Activated T-cell treated with anti-CD3 and anti-CD28 coated beads, Interleukin-2, amount 50 U/mL, for 4 hours (primary cell): Measurements from ENCODE around the gene PFKFB3. TPM values are rescaled to one million over a fixed set of nuclear protein-coding genes. Genes with fewer than 3 reads are reported as not detected.
"Not testable (repeated sequence)": the region's sequence is repeated elsewhere in the genome, so short reads cannot be mapped to it uniquely, and the experiment has no call there.

Experiments
- ATAC-seq, 2 donors: fragments of 200-7000 bp; cut with Tn5 transposase; one replicate each; pipeline ENCODE4 v1.10.0; 2021
- DNase-seq: peaks from one replicate; pipeline ENCODE4 v3.0.0-alpha.2; 2020
- H3K27me3 Mint-ChIP-seq: one replicate; pipeline ENCODE4 v1.8.0; 2021; ENCODE audit warnings: low read depth, mixed read lengths
- H3K36me3 Mint-ChIP-seq: one replicate; pipeline ENCODE4 v1.8.0; 2022; ENCODE audit warnings: mixed read lengths; ENCODE audit not compliant: insufficient read depth
- H3K4me1 Mint-ChIP-seq: one replicate; pipeline ENCODE4 v1.8.0; 2021; ENCODE audit warnings: low read depth, mixed read lengths
- H3K4me3 Mint-ChIP-seq: one replicate; pipeline ENCODE4 v1.8.0; 2021; ENCODE audit warnings: mild to moderate bottlenecking, moderate library complexity, mixed read lengths
- H3K9me3 Mint-ChIP-seq: one replicate; pipeline ENCODE4 v1.8.0; 2021; ENCODE audit warnings: mixed read lengths
- total RNA-seq, 3 donors: library from RNA; stranded (reverse); gene quantifications; one replicate each; pipeline ENCODE4 v1.2.1, GENCODE V29; 2021

PFKFB3 gene
- 10 to 100 TPM; 60.5 to 77.0 (median 68.8) TPM for total RNA-seq

GRCh38 chr10:6202684-6203330 lies at the start of gene PFKFB3:
Gene PFKFB3 (plus strand): TSS chr10:6202932. CDS start chr10:6203261, 329 bp downstream.
- peak; percentile 95 for DNase-seq
- ATAC-seq, result peak; percentile 70 to 71
- Mint-ChIP-seq H3K4me1 (peaks cover 33% of the 10 kb centered on the region), H3K4me3 (peak within 1 kb of the TSS; percentile 87), H3K27me3 (no peaks in the 10 kb centered on the region), H3K36me3 (peaks cover 4% of the 10 kb centered on the region), H3K9me3 (no peaks in the 10 kb centered on the region)

GRCh38 chr10:6153845-6154244 lies 48.9 kb upstream of the PFKFB3 start:
- H3K9me3 Mint-ChIP-seq, result no peaks in the 10 kb centered on the region
- no peak overlapping the region for H3K4me3 Mint-ChIP-seq
- ATAC-seq (no peak), DNase-seq (no peak)
- no peaks in the 10 kb centered on the region for H3K27me3 Mint-ChIP-seq
- peaks cover 30% of the 10 kb centered on the region for H3K4me1 Mint-ChIP-seq
- H3K36me3 Mint-ChIP-seq, result peaks cover 7% of the 10 kb centered on the region

DNA sequence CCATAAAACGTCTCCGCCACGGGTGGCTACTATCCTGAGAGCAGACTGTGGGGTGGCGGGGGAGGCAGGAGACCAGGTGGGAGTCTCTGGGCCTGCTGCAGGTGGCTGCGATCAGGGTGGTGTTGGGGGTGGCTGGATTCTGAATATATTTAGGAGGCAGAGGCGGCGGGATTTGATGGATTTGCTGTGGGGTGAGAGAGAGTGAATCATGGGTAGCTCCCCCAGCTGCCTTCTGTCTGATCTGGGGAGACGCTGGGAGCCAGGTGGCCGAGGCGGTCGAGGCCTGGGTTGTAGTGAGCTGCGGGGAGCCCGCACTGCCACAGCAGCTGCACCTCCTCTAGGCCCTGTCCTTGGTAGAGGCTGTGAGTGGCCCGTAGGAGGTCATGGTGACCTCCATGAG lies 48.2 kb upstream of the PFKFB3 start:
- DNase-seq (no peak), ATAC-seq (no peak)
- peaks cover 4% of the 10 kb centered on the region for H3K36me3 Mint-ChIP-seq
- H3K27me3 Mint-ChIP-seq, result no peaks in the 10 kb centered on the region
- H3K4me1 Mint-ChIP-seq, result peaks cover 26% of the 10 kb centered on the region
- no peak overlapping the region for H3K4me3 Mint-ChIP-seq
- H3K9me3 Mint-ChIP-seq, result no peaks in the 10 kb centered on the region

- peaks cover 19% of the 10 kb centered on the region for H3K4me1 Mint-ChIP-seq
- H3K36me3 Mint-ChIP-seq, result peaks cover under 1% of the 10 kb centered on the region
- H3K9me3 Mint-ChIP-seq, result no peaks in the 10 kb centered on the region
- no peaks in the 10 kb centered on the region for H3K27me3 Mint-ChIP-seq
- ATAC-seq (no peak), DNase-seq (no peak)
- H3K4me3 Mint-ChIP-seq, result no peak overlapping the region
These were observed 44.5 kb upstream of the PFKFB3 start for GRCh38 chr10:6158276-6158675.

GRCh38 chr10:6161921-6162320 lies 40.8 kb upstream of the PFKFB3 start:
- DNase-seq (no peak), ATAC-seq (no peak)
- Mint-ChIP-seq H3K27me3 (no peaks in the 10 kb centered on the region), H3K4me1 (peaks cover 35% of the 10 kb centered on the region), H3K9me3 (no peaks in the 10 kb centered on the region), H3K36me3 (peaks cover 6% of the 10 kb centered on the region), H3K4me3 (no peak overlapping the region)

DNA sequence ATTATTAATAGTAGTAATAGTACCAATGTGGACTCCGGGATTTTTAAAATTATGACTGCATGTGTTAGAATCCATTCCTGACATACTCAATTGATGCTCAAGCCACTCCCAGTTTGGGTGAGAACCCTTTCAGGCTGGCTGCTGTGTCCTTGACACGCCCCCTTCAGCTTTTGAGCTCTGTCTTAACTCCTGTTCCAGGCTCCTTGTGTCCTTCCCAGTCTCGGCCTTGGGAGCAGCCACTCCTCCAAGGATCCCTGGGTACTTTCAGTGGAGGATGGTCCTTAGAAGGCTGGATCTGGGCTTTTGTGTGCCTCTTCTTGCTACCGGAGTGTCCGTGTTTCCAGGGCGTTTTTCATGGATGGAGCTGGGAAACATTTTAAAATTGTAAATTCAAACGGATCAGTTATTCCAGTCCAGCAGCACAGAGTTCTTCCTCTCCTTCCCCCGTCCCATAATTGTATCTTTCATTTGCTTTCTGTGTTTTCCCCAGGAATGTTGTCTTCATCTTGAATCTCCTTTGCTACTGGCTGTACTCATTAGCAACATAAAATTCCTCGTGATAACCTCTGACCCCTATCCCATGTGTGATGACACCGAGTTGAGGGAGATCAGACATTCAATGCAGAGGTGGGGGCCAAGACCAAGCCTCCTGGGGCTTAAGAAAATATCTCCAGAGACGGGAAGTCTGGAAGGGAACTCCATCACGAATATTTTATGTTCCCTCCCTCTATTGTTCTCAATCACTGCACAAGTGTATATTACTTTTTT lies 40.0 kb upstream of the PFKFB3 start:
- peaks cover 43% of the 10 kb centered on the region for H3K4me1 Mint-ChIP-seq
- H3K27me3 Mint-ChIP-seq, result no peaks in the 10 kb centered on the region
- H3K36me3 Mint-ChIP-seq, result peaks cover 13% of the 10 kb centered on the region
- no peaks in the 10 kb centered on the region for H3K9me3 Mint-ChIP-seq
- H3K4me3 Mint-ChIP-seq, result peak overlapping the region; percentile 64
- DNase-seq, result no peak
- ATAC-seq, result no peak

DNA sequence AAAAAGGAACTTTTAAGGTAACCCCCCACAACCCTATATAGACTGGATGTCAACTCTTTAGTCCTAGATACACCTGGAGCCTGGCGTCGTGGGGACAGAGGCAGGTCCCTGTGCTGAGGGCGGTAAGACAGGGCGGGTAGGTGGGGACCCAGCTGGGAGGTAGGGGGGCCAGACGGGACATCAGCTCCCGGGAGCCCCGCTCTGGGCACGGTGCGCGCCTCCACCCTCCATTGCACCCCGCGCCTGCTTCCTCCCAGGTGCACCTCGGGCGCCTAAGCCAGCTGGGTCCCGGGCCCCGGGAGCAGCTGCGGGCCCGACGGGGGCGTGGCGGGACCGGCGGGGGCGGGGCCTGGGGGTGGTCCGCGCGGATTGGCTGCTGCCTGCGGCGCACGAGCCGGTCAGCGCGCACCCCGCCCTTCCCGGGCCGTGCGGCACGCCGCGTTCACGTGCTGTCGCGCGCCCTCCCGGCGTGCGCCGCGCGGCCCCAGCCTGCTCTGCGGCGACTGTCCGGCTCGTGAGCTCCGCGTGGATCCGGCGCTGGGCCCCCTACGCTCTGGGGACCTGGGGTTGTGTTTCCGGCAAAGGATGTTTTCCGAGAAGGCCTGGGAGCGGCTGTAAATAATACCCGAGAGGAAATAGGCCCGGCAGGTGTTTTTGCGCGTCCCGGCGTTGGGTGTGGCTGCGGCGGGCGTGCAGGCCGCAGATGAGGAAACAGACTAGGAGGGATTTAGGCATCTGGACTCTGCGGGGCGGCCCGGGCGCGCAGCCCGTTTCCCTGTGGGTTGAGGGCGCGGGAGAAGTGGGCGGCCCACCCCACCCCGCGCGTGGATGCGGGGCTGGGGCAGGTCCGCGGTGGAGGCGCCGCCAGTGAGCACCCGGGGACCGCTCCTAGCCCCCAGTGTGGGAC lies 39.1 kb upstream of the PFKFB3 start:
- Mint-ChIP-seq H3K27me3 (no peaks in the 10 kb centered on the region), H3K4me1 (peaks cover 45% of the 10 kb centered on the region), H3K36me3 (peaks cover 14% of the 10 kb centered on the region), H3K4me3 (peak overlapping the region; percentile 96), H3K9me3 (no peaks in the 10 kb centered on the region)
- peak; percentile 91 for DNase-seq
- ATAC-seq, result peak; percentile 98 to 99

DNA sequence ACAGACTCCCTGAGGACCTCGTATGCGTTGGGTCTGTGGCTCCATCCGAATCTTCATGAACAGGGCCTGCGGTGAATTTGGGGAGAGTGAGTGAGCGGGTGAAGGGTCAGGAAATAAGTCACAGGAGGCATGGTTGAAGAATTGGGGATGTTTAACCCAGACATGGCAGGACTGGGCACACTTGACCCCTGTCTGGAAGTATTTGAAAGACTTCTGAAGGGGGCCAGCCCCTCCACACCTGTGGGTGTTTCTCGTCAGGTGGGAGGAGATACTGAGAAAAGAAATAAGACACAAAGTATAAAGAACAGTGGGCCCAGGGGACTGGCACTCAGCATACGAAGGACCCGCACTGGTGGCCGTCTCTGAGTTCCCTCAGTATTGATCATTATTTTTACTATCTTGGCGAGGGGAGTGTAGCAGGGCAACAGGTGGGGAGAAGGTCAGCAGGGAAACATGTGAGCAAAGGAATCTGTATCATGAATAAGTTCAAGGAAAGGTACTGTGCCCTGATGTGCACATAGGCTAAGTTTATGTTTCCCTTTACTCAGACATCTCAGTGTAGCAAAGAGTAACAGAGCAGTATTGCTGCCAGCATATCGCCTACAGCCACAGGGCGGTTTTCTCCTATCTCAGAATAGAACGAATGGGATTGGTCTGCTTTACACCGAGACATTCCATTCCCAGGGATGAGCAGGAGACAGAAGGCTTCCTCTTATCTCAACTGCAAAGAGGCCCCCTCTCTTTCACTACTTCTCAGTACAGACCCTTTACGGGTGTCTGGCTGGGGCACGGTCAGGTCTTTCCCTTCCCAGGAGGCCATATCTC lies 38.2 kb upstream of the PFKFB3 start:
- no peaks in the 10 kb centered on the region for H3K9me3 Mint-ChIP-seq
- peak in 1 of 2 donors; percentile 23 for ATAC-seq
- H3K4me3 Mint-ChIP-seq, result peak overlapping the region; percentile 96
- no peaks in the 10 kb centered on the region for H3K27me3 Mint-ChIP-seq
- peaks cover 16% of the 10 kb centered on the region for H3K36me3 Mint-ChIP-seq
- DNase-seq, result no peak
- H3K4me1 Mint-ChIP-seq, result peaks cover 51% of the 10 kb centered on the region

GRCh38 chr10:6165221-6165725 lies 37.5 kb upstream of the PFKFB3 start:
- peaks cover 17% of the 10 kb centered on the region for H3K36me3 Mint-ChIP-seq
- no peaks in the 10 kb centered on the region for H3K9me3 Mint-ChIP-seq
- ATAC-seq (no peak), DNase-seq (no peak)
- peaks cover 57% of the 10 kb centered on the region for H3K4me1 Mint-ChIP-seq
- peak overlapping the region; percentile 96 for H3K4me3 Mint-ChIP-seq
- no peaks in the 10 kb centered on the region for H3K27me3 Mint-ChIP-seq

- Mint-ChIP-seq H3K36me3 (peaks cover 17% of the 10 kb centered on the region), H3K4me3 (peak overlapping the region; percentile 96), H3K4me1 (peaks cover 60% of the 10 kb centered on the region)
- ATAC-seq, H3K27me3 Mint-ChIP-seq, H3K9me3 Mint-ChIP-seq, DNase-seq: not testable (repeated sequence)
These were observed 36.8 kb upstream of the PFKFB3 start for GRCh38 chr10:6165933-6166332.

DNA sequence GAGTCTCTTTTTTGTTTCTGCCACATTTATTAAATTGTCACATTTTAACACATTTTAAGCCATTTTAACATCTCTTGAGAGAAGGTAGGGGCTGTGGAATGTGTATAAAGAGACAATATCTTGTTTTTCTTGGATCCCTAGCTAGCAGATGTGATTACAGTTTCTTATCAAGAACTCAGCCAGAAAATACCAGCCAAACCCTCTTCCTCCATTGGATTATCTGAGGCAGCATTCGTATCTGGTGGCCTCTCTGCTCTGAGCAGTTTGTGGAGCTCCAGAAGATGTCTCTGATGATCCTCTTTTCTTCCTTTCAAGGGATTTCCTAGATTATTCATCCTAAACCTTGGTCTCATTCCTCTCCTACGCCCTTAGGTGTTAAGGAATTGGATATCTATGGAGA lies 35.3 kb upstream of the PFKFB3 start:
- DNase-seq, result no peak
- no peak for ATAC-seq
- no peaks in the 10 kb centered on the region for H3K27me3 Mint-ChIP-seq
- peaks cover 66% of the 10 kb centered on the region for H3K4me1 Mint-ChIP-seq
- no peaks in the 10 kb centered on the region for H3K9me3 Mint-ChIP-seq
- no peak overlapping the region for H3K4me3 Mint-ChIP-seq
- H3K36me3 Mint-ChIP-seq, result peaks cover 17% of the 10 kb centered on the region

GRCh38 chr10:6168084-6168483 lies 34.6 kb upstream of the PFKFB3 start:
- Mint-ChIP-seq H3K36me3 (peaks cover 17% of the 10 kb centered on the region), H3K9me3 (no peaks in the 10 kb centered on the region), H3K4me1 (peaks cover 66% of the 10 kb centered on the region), H3K4me3 (no peak overlapping the region), H3K27me3 (no peaks in the 10 kb centered on the region)
- DNase-seq (no peak), ATAC-seq (no peak)

DNA sequence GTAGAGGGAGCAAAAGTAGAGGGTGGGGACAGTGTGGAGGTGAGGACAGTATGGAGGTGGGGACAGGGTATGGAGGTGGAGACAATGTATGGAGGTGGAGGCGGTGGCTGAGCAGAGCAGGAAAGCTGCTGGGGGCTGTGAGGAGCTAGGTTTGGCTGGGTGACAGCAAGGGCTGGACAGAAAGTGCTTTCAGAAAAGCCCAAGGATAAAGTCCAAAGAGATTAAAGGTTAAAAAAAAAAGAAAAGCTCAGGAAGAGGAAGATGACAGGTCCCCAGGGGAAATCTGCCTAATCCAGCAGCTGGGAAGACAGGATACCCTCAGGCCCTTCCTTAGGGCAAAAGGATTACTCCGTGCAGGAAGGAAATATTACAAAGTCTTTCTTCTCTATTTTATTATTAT lies 32.1 kb upstream of the PFKFB3 start:
- Mint-ChIP-seq H3K4me1 (peaks cover 72% of the 10 kb centered on the region), H3K36me3 (peaks cover 15% of the 10 kb centered on the region), H3K27me3 (no peaks in the 10 kb centered on the region), H3K9me3 (no peaks in the 10 kb centered on the region), H3K4me3 (no peak overlapping the region)
- no peak for ATAC-seq
- DNase-seq, result no peak
